Measurements from ENCODE around the gene FSD2.

The FSD2 gene

GRCh38 chr15:82843566-82843965 is 37.7 kb upstream of the FSD2 start:
- no peaks in the 10 kb centered on the region for H3K36me3 ChIP-seq
- no peak for TF ChIP-seq CTCF (IDR thresholded peaks at IDR 0.05; ENCODE audit: low read depth, low read length)
- H3K4me1 ChIP-seq: no peaks in the 10 kb centered on the region
- DNase-seq: no peak
- no peaks in the 10 kb centered on the region for H3K27me3 ChIP-seq
- H3K4me3 ChIP-seq (ENCODE audit: low read depth, low read length): no peak overlapping the region
- no peaks in the 10 kb centered on the region for H3K9me3 ChIP-seq

GRCh38 chr15:82840166-82840565 is 34.3 kb upstream of the FSD2 start:
- TF ChIP-seq CTCF (IDR thresholded peaks at IDR 0.05; ENCODE audit: low read depth, low read length): no peak
- Histone ChIP-seq H3K4me1 (no peaks in the 10 kb centered on the region), H3K27me3 (no peaks in the 10 kb centered on the region), H3K9me3 (no peaks in the 10 kb centered on the region), H3K36me3 (no peaks in the 10 kb centered on the region; the same call in 1 of the 2 replicates), H3K4me3 (ENCODE audit: low read depth, low read length) (no peak overlapping the region)
- DNase-seq: no peak

GRCh38 chr15:82839136-82839535 is 33.3 kb upstream of the FSD2 start:
- H3K36me3 ChIP-seq: no peaks in the 10 kb centered on the region; the same call in 1 of the 2 replicates
- H3K27me3 ChIP-seq: no peaks in the 10 kb centered on the region
- no peaks in the 10 kb centered on the region for H3K9me3 ChIP-seq
- H3K4me1 ChIP-seq: no peaks in the 10 kb centered on the region
- no peak for TF ChIP-seq CTCF (IDR thresholded peaks at IDR 0.05; ENCODE audit: low read depth, low read length)
- DNase-seq: no peak
- H3K4me3 ChIP-seq (ENCODE audit: low read depth, low read length): no peak overlapping the region

GRCh38 chr15:82838096-82838735 is 32.3 kb upstream of the FSD2 start:
- Histone ChIP-seq H3K4me1 (no peaks in the 10 kb centered on the region), H3K27me3 (no peaks in the 10 kb centered on the region), H3K36me3 (peaks cover 4% of the 10 kb centered on the region), H3K4me3 (ENCODE audit: low read depth, low read length) (no peak overlapping the region), H3K9me3 (no peaks in the 10 kb centered on the region)
- no peak for TF ChIP-seq CTCF (IDR thresholded peaks at IDR 0.05; ENCODE audit: low read depth, low read length)
- DNase-seq: no peak

GRCh38 chr15:82835391-82835917 is 29.6 kb upstream of the FSD2 start:
- DNase-seq: no peak
- H3K4me3 ChIP-seq (ENCODE audit: low read depth, low read length): no peak overlapping the region
- no peak for TF ChIP-seq CTCF (IDR thresholded peaks at IDR 0.05; ENCODE audit: low read depth, low read length)
- peaks cover 21% of the 10 kb centered on the region for H3K36me3 ChIP-seq
- H3K9me3 ChIP-seq: no peaks in the 10 kb centered on the region
- no peaks in the 10 kb centered on the region for H3K27me3 ChIP-seq
- no peaks in the 10 kb centered on the region for H3K4me1 ChIP-seq

- H3K27me3 ChIP-seq: no peaks in the 10 kb centered on the region
- H3K4me1 ChIP-seq: no peaks in the 10 kb centered on the region
- H3K4me3 ChIP-seq (ENCODE audit: low read depth, low read length): no peak overlapping the region
- no peak for TF ChIP-seq CTCF (IDR thresholded peaks at IDR 0.05; ENCODE audit: low read depth, low read length)
- H3K36me3 ChIP-seq: peaks cover 34% of the 10 kb centered on the region
- H3K9me3 ChIP-seq: no peaks in the 10 kb centered on the region
- no peak for DNase-seq
Measured at GRCh38 chr15:82833362-82833682, 27.5 kb upstream of the FSD2 start.
